IPS-NIHi7 (cell line): ENCODE results near the gene SLC7A10.
A peak's percentile ranks its signal among the peaks of the same experiment; 100 is the strongest.
"Not testable (repeated sequence)": the region's sequence is repeated elsewhere in the genome, so short reads cannot be mapped to it uniquely, and the experiment has no call there.

Source experiments
- DNase-seq: peaks from one replicate; pipeline ENCODE4 v3.0.0; 2012; ENCODE audit warnings: mixed read lengths; ENCODE audit errors: extremely low spot score

The SLC7A10 gene

GRCh38 chr19:33202546-33203507, 22.8 kb downstream of the SLC7A10 start:
- DNase-seq = no peak

- DNase-seq = no peak
Observed at GRCh38 chr19:33201886-33202545, 23.6 kb downstream of the SLC7A10 start.

DNA sequence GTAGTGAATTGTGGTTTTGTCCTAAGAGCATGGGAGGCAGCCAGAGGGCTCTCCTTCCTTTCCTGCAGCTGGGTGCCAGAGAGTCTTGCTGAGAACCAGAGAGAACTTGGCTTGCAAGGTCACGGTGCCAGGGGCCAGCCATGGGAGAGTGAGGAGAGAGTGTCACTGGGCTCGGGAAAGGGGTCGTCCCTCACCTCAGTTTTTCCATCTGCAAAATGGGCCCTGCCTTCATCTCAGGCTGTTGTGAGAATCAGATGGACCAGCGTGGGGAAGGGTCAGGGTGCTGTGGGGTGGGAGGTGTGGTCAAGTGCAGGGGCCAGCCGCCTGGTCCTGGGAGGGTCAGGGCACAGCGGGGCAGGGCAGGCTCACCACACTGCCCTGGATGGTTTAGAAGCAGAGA, 24.2 kb downstream of the SLC7A10 start:
- no peak for DNase-seq

DNA sequence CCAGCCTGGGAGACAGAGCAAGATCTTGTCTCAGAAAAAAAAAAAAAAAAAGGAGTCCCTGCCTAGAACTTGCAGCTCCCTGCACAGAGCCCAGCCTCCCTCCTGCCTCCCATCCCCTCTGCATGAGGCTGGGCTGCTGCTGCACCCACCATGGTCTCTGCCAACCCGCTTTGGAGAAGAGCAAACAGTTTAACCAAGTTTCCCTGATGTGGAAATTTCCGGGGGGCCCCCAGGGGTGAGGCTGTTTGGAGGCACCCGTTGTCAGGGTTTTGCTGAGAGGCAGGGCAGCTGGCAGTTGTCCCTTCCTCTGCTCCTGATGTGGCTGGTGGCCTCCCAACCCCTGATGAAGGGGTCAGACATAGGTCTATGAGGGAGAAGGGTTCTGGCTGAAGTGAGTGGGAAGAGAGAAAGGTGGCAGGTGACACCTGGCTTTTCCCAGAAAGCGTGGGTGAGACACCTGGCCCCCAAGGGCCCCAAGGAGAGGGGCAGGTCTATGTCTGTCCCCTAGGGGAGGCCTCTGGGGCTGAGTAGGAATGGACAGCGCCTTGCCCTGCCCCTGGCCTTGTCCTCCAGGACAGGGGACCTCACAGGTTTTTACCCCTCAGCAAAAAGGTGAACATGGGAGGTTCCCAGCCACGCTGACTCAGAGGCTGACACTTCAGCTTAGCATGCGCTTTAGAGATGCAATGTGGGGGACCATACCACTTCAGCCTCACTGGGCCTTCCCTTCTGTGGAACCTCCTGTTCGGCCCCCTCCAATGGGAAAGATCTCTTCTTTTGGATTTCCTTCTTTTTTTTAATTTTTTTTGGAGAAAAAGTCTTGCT, 26.0 kb downstream of the SLC7A10 start:
- no peak for DNase-seq

DNA sequence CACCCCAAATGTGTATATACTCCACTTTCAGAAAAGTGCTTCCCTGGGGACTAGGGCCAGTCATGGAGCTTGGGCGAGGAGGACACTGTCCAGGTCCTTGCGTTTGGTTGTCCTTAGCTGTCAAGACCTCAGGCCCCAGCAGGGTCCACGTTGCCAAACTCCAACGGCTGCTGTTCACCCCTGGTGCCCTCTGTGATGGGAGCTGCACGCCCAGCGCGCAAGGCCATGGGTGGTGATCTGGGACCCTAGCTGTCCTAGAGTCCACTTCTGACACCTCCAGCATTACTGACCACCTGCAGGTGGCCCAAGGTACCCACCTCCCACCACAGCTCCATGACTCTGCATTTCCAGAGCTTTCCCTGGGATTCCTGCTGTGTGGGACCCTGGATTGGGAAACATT, 27.5 kb downstream of the SLC7A10 start:
- no peak for DNase-seq

GRCh38 chr19:33197591-33198000, 28.1 kb downstream of the SLC7A10 start:
- DNase-seq = no peak

DNA sequence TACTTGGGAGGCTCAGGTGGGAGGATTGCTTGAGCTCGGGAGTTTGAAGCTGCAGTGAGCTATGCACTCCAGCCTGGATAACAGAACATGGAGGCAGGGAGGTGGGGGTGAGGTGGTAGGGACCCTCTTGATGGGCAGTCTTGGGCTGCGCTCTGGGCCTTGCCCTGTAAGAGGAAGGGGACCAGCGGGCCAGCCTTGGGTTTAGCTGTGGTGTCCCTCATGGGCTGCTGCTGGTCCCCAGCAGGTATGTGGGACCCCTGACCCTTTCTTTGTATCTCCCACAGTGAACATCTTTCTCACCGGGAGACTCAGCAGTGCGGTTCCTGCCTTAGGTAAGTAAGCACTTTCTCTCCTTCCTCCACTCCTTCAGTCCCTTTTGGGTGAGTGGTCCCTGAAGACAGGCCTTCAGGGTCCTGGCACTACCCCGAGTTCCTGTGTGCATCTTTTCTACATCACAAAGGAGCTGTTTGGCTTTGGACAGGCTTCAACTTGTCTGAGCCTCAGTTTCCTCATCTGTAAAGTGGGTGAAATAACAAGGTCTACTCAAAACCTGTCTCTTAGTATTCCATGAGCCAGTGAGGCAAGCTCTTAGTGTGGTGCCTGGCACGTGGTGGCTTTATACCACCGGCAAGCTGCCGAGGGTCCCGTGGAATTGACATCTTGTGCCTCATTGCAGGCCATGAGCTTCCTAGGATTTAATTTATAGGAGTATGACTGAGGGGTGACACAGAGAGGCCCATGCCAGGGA, 29.0 kb downstream of the SLC7A10 start:
- DNase-seq = no peak

DNA sequence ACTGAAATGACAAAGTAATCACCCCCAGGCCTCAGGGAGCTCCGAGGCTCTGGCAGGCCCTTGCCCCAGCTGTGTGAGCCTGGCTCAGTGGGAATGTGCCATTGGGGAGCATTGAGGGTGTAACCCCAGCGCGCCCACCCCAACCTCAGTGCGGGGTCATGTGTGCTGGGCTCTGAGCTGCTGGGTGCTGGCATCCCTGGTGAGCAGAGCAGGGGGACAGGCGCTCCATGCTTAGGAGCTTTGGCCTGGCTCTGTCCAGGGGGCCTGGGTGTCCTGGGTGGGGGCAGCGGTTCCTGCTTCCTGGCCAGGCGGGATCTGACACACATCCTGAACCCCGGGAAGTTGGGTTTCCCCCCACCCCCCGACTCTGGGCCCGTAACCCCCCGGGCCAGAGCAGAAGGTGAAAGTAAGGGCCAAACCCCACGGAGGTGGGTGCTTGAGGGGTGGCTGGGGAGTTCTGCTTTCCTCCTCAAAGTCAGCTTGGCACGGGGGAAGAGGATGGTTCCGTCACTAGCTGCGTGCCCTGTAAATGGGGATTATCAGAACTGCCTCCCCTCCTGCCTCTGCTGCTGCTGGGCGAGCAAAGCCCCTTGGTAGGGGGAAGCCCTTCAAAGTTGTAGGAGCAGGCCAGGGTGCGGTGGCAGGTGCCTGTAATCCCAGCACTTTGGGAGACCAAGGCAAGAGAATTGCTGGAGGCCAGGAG, 29.9 kb downstream of the SLC7A10 start:
- no peak for DNase-seq

GRCh38 chr19:33194886-33195644, 30.6 kb downstream of the SLC7A10 start:
- DNase-seq = peak; percentile 46

GRCh38 chr19:33194532-33194885, 31.1 kb downstream of the SLC7A10 start:
- DNase-seq = no peak

- peak; percentile 67 for DNase-seq
Observed at GRCh38 chr19:33193865-33194362, 31.7 kb downstream of the SLC7A10 start, which contains the start of gene LRP3. TSS of gene LRP3 (plus strand) at chr19:33194330. CDS start at chr19:33194786, 456 bp downstream.

DNA sequence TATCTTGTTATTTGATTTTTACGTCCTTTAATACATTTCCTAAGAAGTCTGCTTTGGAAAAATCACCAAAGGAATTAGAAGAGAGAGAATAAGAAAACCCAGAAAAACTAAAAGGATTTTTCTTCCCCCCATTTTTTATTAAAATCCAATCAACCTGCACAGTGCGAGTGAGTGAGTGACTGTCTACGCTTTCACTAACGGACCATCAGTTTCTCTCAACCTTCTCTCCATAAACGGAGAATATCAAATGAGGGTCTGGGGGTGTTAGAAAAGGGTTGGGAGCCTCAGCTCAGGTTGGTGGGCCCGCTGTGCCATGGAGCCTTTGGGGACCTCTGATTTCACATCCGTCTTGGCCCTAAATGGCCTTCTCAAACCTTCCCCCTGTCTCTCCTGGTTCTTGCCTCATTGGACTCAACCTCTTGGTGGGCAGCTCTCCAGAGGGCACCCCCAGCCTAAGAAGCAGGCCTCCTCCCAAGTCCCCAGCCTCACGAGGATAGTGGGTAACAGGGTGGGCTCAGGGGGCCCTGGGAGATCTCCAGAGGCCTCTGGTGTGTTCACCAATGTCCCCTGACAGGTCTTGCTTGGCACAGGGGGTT, 32.3 kb downstream of the SLC7A10 start:
- DNase-seq = no peak

DNA sequence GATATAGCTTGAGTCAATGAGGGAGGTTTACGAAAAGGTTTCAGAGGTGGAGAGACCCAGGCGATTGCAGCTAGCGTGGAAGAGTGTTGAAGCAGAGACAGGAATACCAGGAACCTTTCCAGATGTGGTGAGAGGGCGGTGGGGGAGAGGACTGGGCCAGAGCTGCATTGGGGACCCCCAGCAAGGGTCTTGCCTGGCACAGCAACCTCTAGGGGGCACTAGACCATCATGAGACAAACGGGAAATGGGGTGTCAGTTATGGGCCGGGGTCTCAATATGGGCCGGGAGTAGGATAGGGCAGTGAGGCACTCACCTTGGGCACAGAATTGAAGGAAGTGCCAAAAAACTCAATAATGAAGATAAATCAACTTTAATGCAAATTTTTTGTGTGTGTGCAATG, 33.6 kb downstream of the SLC7A10 start:
- DNase-seq = peak; percentile 62

DNA sequence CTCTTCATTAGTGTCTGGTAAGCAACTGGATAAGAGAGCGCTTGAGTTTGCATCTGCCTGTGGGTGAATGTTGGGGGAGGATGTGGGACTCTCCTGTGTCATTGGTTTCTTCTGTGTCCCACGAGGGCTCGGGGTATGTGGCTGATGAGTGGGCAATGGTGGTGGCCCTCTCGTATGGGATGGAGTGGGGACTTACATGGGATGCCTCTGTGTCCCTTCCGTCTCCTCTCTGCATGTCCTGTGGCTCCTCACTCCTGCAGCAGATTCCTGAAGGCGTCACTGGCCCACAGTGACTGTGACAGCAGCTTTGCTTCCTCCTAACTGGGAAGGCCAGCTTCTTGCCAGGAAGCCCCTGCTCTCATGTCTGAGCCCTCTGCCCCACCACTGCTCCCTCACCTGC, 34.1 kb downstream of the SLC7A10 start:
- no peak for DNase-seq

GRCh38 chr19:33191092-33191491, 34.6 kb downstream of the SLC7A10 start:
- DNase-seq = not testable (repeated sequence)

DNA sequence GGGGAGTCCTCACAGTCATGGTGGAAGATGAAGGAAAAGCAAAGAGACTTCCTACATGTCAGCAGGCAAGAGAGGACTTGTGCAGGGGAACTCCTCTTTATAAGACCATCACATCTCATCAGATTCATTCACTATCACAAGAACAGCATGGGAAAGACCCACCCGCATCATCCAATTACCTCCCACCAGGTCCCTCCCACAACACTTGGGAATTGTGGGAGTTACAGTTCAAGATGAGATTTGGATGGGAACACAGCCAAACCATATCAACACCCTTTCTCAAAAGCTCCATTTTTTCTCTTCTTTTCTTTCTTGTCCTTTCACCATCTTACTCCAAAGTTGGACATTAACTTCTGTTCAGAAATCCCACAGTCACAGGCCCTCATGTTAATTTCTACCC, 36.2 kb downstream of the SLC7A10 start:
- no peak for DNase-seq

DNA sequence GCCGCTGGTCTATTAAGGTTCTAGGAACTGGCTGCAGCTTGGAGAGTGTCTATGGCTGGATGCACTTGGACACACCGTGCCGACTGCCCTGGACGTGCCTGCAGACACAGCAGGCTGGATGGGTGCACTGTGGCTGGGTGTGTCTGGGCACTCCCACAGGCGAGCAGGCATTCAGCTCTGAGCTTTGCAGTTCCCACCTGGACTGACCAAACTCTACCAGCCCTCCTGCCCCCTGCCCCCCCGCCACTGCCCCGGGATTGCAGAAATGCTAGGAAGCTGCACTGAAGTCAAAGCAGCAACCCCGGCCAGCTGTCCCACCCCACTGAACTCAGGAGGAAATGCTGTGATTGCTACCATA, 38.5 kb downstream of the SLC7A10 start:
- no peak for DNase-seq

DNA sequence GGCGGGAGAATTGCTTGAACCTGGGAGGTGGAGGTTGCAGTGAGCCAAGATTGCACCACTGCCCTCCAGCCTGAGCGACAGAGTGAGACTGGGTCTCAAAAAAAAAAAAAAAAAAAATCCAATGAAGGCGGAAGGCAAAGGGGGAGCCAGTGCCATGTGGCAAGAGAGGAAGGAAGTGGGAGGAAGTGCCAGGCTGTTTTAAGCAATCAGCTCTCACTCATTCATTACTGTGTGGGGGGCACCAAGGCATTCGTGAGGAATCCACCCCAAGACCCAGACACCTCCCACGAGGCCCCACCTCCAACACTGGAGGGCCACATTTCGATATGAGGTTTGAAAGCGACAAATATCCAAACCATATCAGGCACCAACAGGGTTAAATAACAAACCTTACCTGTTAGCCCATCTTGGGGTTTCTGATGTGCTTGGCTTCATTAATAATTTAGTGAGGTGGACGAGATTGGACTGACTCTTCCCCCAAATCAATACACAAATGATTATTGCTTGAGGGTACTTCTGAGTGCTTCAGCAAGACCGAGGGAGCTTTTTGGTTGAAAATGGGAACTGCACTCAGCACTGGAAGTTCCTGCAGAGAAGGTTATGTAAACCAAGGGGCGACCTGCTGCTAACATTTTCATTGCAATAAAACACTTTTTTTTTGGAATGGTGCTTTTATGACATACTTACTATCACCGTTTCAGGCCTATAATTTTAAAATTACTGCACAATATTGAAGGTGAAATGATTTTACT, 39.0 kb downstream of the SLC7A10 start:
- no peak for DNase-seq
